Islet precursor cell (in vitro differentiated cells): ENCODE measurements around the gene MPP3.
"Not testable (repeated sequence)": the region's sequence is repeated elsewhere in the genome, so short reads cannot be mapped to it uniquely, and the experiment has no call there.

Experiments used
- DNase-seq: peaks from one replicate; pipeline ENCODE4 v3.0.0-alpha.2; 2018

MPP3 gene

GRCh38 chr17:43801844-43802243 is 31.1 kb downstream of the MPP3 start:
- DNase-seq = no peak

GRCh38 chr17:43800736-43801135 is 32.2 kb downstream of the MPP3 start:
- no peak for DNase-seq

GRCh38 chr17:43799047-43799446 is 33.9 kb downstream of the MPP3 start:
- no peak for DNase-seq

- DNase-seq = not testable (repeated sequence)
Measured at GRCh38 chr17:43798024-43798423, 34.9 kb downstream of the MPP3 start.

GRCh38 chr17:43792668-43793067 is 40.3 kb downstream of the MPP3 start:
- DNase-seq = not testable (repeated sequence)

GRCh38 chr17:43791589-43791988 is 41.4 kb downstream of the MPP3 start:
- no peak for DNase-seq

- no peak for DNase-seq
Measured at GRCh38 chr17:43790311-43790940, 42.5 kb downstream of the MPP3 start.

GRCh38 chr17:43789482-43789881 is 43.5 kb downstream of the MPP3 start:
- no peak for DNase-seq

- no peak for DNase-seq
Measured at GRCh38 chr17:43788540-43788939, 44.4 kb downstream of the MPP3 start.

- no peak for DNase-seq
Measured at GRCh38 chr17:43787728-43788127, 45.2 kb downstream of the MPP3 start.

GRCh38 chr17:43784628-43785101 is 48.3 kb downstream of the MPP3 start:
- no peak for DNase-seq

- no peak for DNase-seq
Measured at GRCh38 chr17:43784068-43784467, 48.9 kb downstream of the MPP3 start.

- no peak for DNase-seq
Measured at GRCh38 chr17:43782913-43783680, 49.8 kb downstream of the MPP3 start.

- DNase-seq = no peak
Measured at GRCh38 chr17:43780135-43780534, 52.8 kb downstream of the MPP3 start, which contains the start of gene CFAP97D1. Gene CFAP97D1 (plus strand): TSS chr17:43780435. CDS start chr17:43780463, 28 bp downstream.

GRCh38 chr17:43779145-43780125 is 53.5 kb downstream of the MPP3 start:
- no peak for DNase-seq

- peak; percentile 99 for DNase-seq
Measured at GRCh38 chr17:43778337-43779144, 54.4 kb downstream of the MPP3 start, which contains the start of gene DUSP3. Gene DUSP3 (minus strand): TSS chr17:43778977. CDS start chr17:43778924, 53 bp downstream.

- DNase-seq = peak; percentile 47
Measured at GRCh38 chr17:43774304-43775250, 58.4 kb downstream of the MPP3 start.

- peak; percentile 37 for DNase-seq
Measured at GRCh38 chr17:43772877-43773648, 59.9 kb downstream of the MPP3 start.

- DNase-seq = peak; percentile 29
Measured at GRCh38 chr17:43771463-43771862, 61.5 kb downstream of the MPP3 start.

- no peak for DNase-seq
Measured at GRCh38 chr17:43770957-43771356, 62.0 kb downstream of the MPP3 start.
